ENCODE data around the gene DNM3.

DNM3 gene

GRCh38 chr1:172323686-172324085 lies 482.4 kb downstream of the DNM3 start (continued):
- TF ChIP-seq, protein P1, sequence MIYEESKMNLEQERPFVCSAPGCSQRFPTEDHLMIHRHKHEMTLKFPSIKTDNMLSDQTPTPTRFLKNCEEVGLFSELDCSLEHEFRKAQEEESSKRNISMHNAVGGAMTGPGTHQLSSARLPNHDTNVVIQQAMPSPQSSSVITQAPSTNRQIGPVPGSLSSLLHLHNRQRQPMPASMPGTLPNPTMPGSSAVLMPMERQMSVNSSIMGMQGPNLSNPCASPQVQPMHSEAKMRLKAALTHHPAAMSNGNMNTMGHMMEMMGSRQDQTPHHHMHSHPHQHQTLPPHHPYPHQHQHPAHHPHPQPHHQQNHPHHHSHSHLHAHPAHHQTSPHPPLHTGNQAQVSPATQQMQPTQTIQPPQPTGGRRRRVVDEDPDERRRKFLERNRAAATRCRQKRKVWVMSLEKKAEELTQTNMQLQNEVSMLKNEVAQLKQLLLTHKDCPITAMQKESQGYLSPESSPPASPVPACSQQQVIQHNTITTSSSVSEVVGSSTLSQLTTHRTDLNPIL (CRISPR knock-in tag; IDR thresholded peaks at IDR 0.05; ENCODE audit: low read depth), result no peak
- no peak for TF ChIP-seq GLIS3 (CRISPR knock-in tag; IDR thresholded peaks at IDR 0.05)
- TF ChIP-seq ZFP3 (CRISPR knock-in tag; IDR thresholded peaks at IDR 0.05), result no peak
- TF ChIP-seq RARB (CRISPR knock-in tag; IDR thresholded peaks at IDR 0.05), result no peak
- no peak for TF ChIP-seq OSR1 (CRISPR knock-in tag; IDR thresholded peaks at IDR 0.05)
- TF ChIP-seq ZNF70 (CRISPR knock-in tag; IDR thresholded peaks at IDR 0.05), result no peak
- no peak for TF ChIP-seq ZC3H10 (CRISPR knock-in tag; IDR thresholded peaks at IDR 0.05)
- no peak for TF ChIP-seq PPARA (CRISPR knock-in tag; IDR thresholded peaks at IDR 0.05; ENCODE audit: borderline replicate concordance)
- no peak for TF ChIP-seq ISL1 (CRISPR knock-in tag; IDR thresholded peaks at IDR 0.05)

DNA sequence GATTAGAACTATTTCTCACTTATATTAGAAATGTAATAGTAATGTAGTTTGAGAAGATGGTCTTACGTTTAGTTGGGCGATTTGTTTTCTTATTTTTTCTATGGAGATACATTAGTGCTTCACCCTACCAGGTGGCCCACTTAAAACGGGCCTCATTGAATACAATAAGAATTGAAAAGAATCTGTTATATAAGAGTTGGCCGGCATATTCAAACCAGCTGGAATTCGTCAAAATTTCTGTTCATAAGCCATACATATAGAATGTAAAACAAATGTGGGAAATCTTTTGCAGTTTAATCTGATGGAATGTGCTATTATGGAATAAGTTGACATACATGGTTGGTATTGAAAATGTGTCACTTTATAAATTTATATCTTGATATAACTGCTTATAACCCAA lies 482.8 kb downstream of the DNM3 start:
- ATAC-seq, result no peak

GRCh38 chr1:172324761-172325160 lies 483.5 kb downstream of the DNM3 start:
- no peak for ATAC-seq
- TF ChIP-seq OSR1 (CRISPR knock-in tag; IDR thresholded peaks at IDR 0.05) (no peak), ZC3H10 (CRISPR knock-in tag; IDR thresholded peaks at IDR 0.05) (no peak), ESRRG (CRISPR knock-in tag; IDR thresholded peaks at IDR 0.05) (no peak), RARB (CRISPR knock-in tag; IDR thresholded peaks at IDR 0.05) (no peak), ZNF70 (CRISPR knock-in tag; IDR thresholded peaks at IDR 0.05) (no peak), PPARA (CRISPR knock-in tag; IDR thresholded peaks at IDR 0.05; ENCODE audit: borderline replicate concordance) (no peak), BACH2 (CRISPR knock-in tag; IDR thresholded peaks at IDR 0.05; ENCODE audit: borderline replicate concordance) (no peak), ARNTL (CRISPR knock-in tag; IDR thresholded peaks at IDR 0.05; ENCODE audit: borderline replicate concordance, low read depth) (no peak), ISL1 (CRISPR knock-in tag; IDR thresholded peaks at IDR 0.05) (no peak), ZFP3 (CRISPR knock-in tag; IDR thresholded peaks at IDR 0.05) (no peak), TOX (CRISPR knock-in tag; IDR thresholded peaks at IDR 0.05; ENCODE audit: borderline replicate concordance) (no peak), CSDC2 (CRISPR knock-in tag; IDR thresholded peaks at IDR 0.05) (no peak), PATZ1 (CRISPR knock-in tag; IDR thresholded peaks at IDR 0.05; ENCODE audit: borderline replicate concordance) (no peak), SNAI2 (CRISPR knock-in tag; IDR thresholded peaks at IDR 0.05) (no peak)
- TF ChIP-seq, protein P2, sequence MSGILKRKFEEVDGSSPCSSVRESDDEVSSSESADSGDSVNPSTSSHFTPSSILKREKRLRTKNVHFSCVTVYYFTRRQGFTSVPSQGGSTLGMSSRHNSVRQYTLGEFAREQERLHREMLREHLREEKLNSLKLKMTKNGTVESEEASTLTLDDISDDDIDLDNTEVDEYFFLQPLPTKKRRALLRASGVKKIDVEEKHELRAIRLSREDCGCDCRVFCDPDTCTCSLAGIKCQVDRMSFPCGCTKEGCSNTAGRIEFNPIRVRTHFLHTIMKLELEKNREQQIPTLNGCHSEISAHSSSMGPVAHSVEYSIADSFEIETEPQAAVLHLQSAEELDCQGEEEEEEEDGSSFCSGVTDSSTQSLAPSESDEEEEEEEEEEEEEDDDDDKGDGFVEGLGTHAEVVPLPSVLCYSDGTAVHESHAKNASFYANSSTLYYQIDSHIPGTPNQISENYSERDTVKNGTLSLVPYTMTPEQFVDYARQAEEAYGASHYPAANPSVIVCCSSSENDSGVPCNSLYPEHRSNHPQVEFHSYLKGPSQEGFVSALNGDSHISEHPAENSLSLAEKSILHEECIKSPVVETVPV (CRISPR knock-in tag; IDR thresholded peaks at IDR 0.05), result no peak

More for the DNA sequence above, 482.8 kb downstream of the DNM3 start:
- TF ChIP-seq ZNF70 (CRISPR knock-in tag; IDR thresholded peaks at IDR 0.05) (no peak), ZC3H10 (CRISPR knock-in tag; IDR thresholded peaks at IDR 0.05) (no peak), RARB (CRISPR knock-in tag; IDR thresholded peaks at IDR 0.05) (no peak)

GRCh38 chr1:172325531-172325930 lies 484.2 kb downstream of the DNM3 start:
- ATAC-seq, result peak; percentile 3; the same call in 1 of the 3 replicates

More at GRCh38 chr1:172325531-172325930, 484.2 kb downstream of the DNM3 start:
- TF ChIP-seq ZC3H10 (CRISPR knock-in tag; IDR thresholded peaks at IDR 0.05) (no peak), PPARA (CRISPR knock-in tag; IDR thresholded peaks at IDR 0.05; ENCODE audit: borderline replicate concordance) (no peak), BACH2 (CRISPR knock-in tag; IDR thresholded peaks at IDR 0.05; ENCODE audit: borderline replicate concordance) (no peak), TCF4 (CRISPR knock-in tag; IDR thresholded peaks at IDR 0.05; ENCODE audit: borderline replicate concordance) (no peak), ZNF70 (CRISPR knock-in tag; IDR thresholded peaks at IDR 0.05) (no peak), ZNF8 (CRISPR knock-in tag; IDR thresholded peaks at IDR 0.05) (no peak), ZNF565 (CRISPR knock-in tag; conservative IDR thresholded peaks at IDR 0.05; ENCODE audit: low read depth) (no peak), ZFP30 (CRISPR knock-in tag; IDR thresholded peaks at IDR 0.05) (no peak), SNAI2 (CRISPR knock-in tag; IDR thresholded peaks at IDR 0.05) (no peak), TOX (CRISPR knock-in tag; IDR thresholded peaks at IDR 0.05; ENCODE audit: borderline replicate concordance) (no peak), ARNTL (CRISPR knock-in tag; IDR thresholded peaks at IDR 0.05; ENCODE audit: borderline replicate concordance, low read depth) (no peak), PATZ1 (CRISPR knock-in tag; IDR thresholded peaks at IDR 0.05; ENCODE audit: borderline replicate concordance) (no peak), ESRRG (CRISPR knock-in tag; IDR thresholded peaks at IDR 0.05) (no peak)
- TF ChIP-seq, protein P1 (CRISPR knock-in tag; IDR thresholded peaks at IDR 0.05; ENCODE audit: low read depth), result no peak

All from SK-N-SH treated with all-trans-retinoic acid at 6 μM for 48 hours (cell line).